ENCODE data around the gene HMGCS2. TPM values are rescaled to one million over a fixed set of nuclear protein-coding genes. Genes with fewer than 3 reads are reported as not detected.

HMGCS2 gene
- total and polyA plus RNA-seq, 10 of the 15 experiments (the other 5 are each of a cell fraction or from before 2014, with no cell fraction given): 0.49 TPM; not detected in 9

- H2AFZ ChIP-seq (ENCODE audit: control insufficient read depth, low read depth, low read length): no peak overlapping the region
- BruUV-seq (replicated peaks): no TSS peak
- ChIA-PET POLR2A (no interaction called here), RAD21 (ENCODE audit: unreplicated experiment) (no interaction called here), CTCF (interaction anchor here (1.1 kb wide), 1 partner anchor 67 kb away, joined by 3 read pairs; no protein-coding TSS in a partner anchor), SMC1A (ENCODE audit: uncharacterized antibody, unreplicated experiment) (no interaction called here)
- no peaks in the 10 kb centered on the region for H3K79me2 ChIP-seq (ENCODE audit: control insufficient read depth, insufficient read depth, low read length)
- intact Hi-C loops (cut with micrococcal nuclease; ENCODE audit: unreplicated experiment) (loop anchor here (5.0 kb wide), 2 partner anchors 65 to 130 kb away; no protein-coding TSS in a partner anchor), in situ Hi-C loops (cut with MboI) (no loop called here)
- FAIRE-seq: no peak
- no peak overlapping the region for H3K9ac ChIP-seq (ENCODE audit: control insufficient read depth, insufficient read depth, low read length)
- H3K27ac ChIP-seq (ENCODE audit: control insufficient read depth, insufficient read depth): no peak overlapping the region
- TF ChIP-seq TCF12 (IDR thresholded peaks at IDR 0.05; ENCODE audit: low read depth, low read length): no peak
- no peak for TF ChIP-seq POLR2A (IDR thresholded peaks at IDR 0.05; ENCODE audit: low read depth, low read length)
- TF ChIP-seq MYC (IDR thresholded peaks at IDR 0.05; ENCODE audit: insufficient read depth, insufficient read length, insufficient replicate concordance, low read length, severe bottlenecking): no peak
- no peak for TF ChIP-seq FOS (IDR thresholded peaks at IDR 0.05; ENCODE audit: borderline replicate concordance, extremely low read depth, insufficient read length)
- no peak for TF ChIP-seq MEF2A (IDR thresholded peaks at IDR 0.05; ENCODE audit: insufficient read depth, low read depth, low read length)
- TF ChIP-seq RELA (IDR thresholded peaks at IDR 0.05; ENCODE audit: borderline replicate concordance, partially characterized antibody): no peak
- no peak for TF ChIP-seq IRF4 (IDR thresholded peaks at IDR 0.05; ENCODE audit: low read depth, low read length)
- no peak for TF ChIP-seq RAD21 (IDR thresholded peaks at IDR 0.05; ENCODE audit: insufficient read depth, low read depth, low read length)
- TF ChIP-seq CTCF (IDR thresholded peaks at IDR 0.05 in 2 of 3, conservative IDR thresholded peaks at IDR 0.05 in 1 of 3; ENCODE audit: control insufficient read depth in 2 of 3, extremely low read depth in 1 of 3, insufficient read depth in 1 of 3, low read depth in 3 of 3, low read length in 3 of 3): no peak
- no peak for TF ChIP-seq E4F1 (IDR thresholded peaks at IDR 0.05; ENCODE audit: borderline replicate concordance, partially characterized antibody)
- no peak for TF ChIP-seq MYB (IDR thresholded peaks at IDR 0.05; ENCODE audit: borderline replicate concordance, low read depth, low read length)
- no peak for TF ChIP-seq NR2F1 (conservative IDR thresholded peaks at IDR 0.05)
- no peak for TF ChIP-seq ATF2 (IDR thresholded peaks at IDR 0.05; ENCODE audit: low read length)
- H3K36me3 ChIP-seq (ENCODE audit: control insufficient read depth in 2 of 2, insufficient read depth in 2 of 2, low read length in 1 of 2): no peaks in the 10 kb centered on the region
- 24% methylated on average over 7 of the region's 7 CpGs for WGBS (ENCODE audit: insufficient coverage, insufficient replicate concordance, low lambda C conversion rate, missing lambda C conversion rate)
- no peaks in the 10 kb centered on the region for H3K4me1 ChIP-seq (ENCODE audit: control insufficient read depth, insufficient read depth, low read length)
- H3K27me3 ChIP-seq (replicated peaks in 1 of 2; ENCODE audit: control insufficient read depth in 2 of 2, insufficient read depth in 2 of 2, low read length in 1 of 2): no peaks in the 10 kb centered on the region
- DNase-seq (ENCODE audit: low read depth, low spot score): no peak
- no peaks in the 10 kb centered on the region for H3K9me3 ChIP-seq (replicated peaks; ENCODE audit: control insufficient read depth, insufficient read depth, low read length)
- no peaks in the 10 kb centered on the region for H4K20me1 ChIP-seq (ENCODE audit: control insufficient read depth, insufficient read depth)
- H3K4me3 ChIP-seq: no peak overlapping the region
- no peak for ATAC-seq
- no peak overlapping the region for H3K4me2 ChIP-seq (ENCODE audit: control insufficient read depth, insufficient read depth)
Observed at GRCh38 chr1:119742202-119742601, 26.5 kb downstream of the HMGCS2 start.
